PC-3 (cell line): ENCODE data around the gene DIRAS3.

Experiments used
- EZH2 ChIP-seq: fragments of 300-600 bp; sonication (generic); IDR thresholded peaks from one replicate; pipeline ENCODE4 v1.6.1; 2017; ENCODE audit warnings: antibody characterized with exemption, mild to moderate bottlenecking, low read length; ENCODE audit not compliant: unreplicated experiment
- EZH2phosphoT487 ChIP-seq: fragments of 300-600 bp; sonication (generic); IDR thresholded peaks from 2 replicates; pipeline ENCODE4 v1.6.1; 2018; ENCODE audit warnings: mild to moderate bottlenecking, antibody characterized with exemption, low read length, borderline replicate concordance
- TF ChIP-seq, protein P1 (sequence below): fragments of 300-600 bp; sonication (generic); conservative IDR thresholded peaks from 2 replicates; pipeline ENCODE4 v1.5.1; 2017; ENCODE audit warnings: antibody characterized with exemption, low read depth, mild to moderate bottlenecking, low read length

- no peak for TF ChIP-seq EZH2phosphoT487
- TF ChIP-seq, protein P1, sequence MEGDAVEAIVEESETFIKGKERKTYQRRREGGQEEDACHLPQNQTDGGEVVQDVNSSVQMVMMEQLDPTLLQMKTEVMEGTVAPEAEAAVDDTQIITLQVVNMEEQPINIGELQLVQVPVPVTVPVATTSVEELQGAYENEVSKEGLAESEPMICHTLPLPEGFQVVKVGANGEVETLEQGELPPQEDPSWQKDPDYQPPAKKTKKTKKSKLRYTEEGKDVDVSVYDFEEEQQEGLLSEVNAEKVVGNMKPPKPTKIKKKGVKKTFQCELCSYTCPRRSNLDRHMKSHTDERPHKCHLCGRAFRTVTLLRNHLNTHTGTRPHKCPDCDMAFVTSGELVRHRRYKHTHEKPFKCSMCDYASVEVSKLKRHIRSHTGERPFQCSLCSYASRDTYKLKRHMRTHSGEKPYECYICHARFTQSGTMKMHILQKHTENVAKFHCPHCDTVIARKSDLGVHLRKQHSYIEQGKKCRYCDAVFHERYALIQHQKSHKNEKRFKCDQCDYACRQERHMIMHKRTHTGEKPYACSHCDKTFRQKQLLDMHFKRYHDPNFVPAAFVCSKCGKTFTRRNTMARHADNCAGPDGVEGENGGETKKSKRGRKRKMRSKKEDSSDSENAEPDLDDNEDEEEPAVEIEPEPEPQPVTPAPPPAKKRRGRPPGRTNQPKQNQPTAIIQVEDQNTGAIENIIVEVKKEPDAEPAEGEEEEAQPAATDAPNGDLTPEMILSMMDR = no peak
- no peak for TF ChIP-seq EZH2
Measured at GRCh38 chr1:68078647-68079046, 28.2 kb upstream of the DIRAS3 start.
